ENCODE measurements around the gene TBL3.

DNA sequence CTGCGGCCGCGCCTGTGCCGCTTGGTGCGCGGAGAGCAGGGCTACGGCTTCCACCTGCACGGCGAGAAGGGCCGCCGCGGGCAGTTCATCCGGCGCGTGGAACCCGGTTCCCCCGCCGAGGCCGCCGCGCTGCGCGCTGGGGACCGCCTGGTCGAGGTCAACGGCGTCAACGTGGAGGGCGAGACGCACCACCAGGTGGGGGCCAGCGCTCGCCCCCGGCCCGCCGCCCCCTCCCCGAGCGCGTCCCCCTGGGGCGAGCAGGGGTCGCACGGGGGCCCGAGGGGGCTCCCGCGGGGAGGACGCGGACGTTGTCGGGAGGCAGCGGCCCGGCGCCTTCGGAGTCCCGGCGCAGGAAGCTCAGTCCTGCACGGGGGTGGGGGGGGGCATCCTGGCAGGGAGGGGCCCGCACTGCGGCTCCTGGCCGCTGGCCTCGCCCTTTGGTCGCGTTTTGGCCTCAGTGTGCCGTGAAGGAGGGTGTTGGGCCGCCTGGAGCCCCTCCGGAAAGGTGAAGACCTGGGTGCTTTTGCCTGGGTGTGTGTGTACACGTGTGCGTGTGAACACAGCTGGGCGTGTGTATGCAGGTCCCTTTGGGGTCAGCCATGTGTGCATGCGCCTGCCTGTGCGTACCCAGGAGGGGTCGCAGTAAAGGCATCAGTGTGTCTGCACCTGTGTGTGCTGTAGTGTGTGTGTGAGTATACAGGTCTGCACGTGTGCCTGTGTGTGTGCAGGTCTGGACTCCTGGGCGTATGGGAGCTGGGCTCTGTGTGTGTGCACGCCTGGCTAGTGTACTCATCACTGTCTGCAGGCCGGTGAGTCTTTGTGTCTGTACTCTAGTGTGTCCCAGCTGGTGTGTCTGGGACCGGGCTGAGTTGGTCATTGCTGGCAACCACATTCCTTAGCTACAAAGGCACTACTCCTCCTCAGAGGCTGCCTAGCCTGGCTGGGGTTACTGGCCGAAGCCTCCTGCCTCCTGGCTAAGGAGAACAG is 55.5 kb downstream of the TBL3 start:
- TF ChIP-seq, protein P1, sequence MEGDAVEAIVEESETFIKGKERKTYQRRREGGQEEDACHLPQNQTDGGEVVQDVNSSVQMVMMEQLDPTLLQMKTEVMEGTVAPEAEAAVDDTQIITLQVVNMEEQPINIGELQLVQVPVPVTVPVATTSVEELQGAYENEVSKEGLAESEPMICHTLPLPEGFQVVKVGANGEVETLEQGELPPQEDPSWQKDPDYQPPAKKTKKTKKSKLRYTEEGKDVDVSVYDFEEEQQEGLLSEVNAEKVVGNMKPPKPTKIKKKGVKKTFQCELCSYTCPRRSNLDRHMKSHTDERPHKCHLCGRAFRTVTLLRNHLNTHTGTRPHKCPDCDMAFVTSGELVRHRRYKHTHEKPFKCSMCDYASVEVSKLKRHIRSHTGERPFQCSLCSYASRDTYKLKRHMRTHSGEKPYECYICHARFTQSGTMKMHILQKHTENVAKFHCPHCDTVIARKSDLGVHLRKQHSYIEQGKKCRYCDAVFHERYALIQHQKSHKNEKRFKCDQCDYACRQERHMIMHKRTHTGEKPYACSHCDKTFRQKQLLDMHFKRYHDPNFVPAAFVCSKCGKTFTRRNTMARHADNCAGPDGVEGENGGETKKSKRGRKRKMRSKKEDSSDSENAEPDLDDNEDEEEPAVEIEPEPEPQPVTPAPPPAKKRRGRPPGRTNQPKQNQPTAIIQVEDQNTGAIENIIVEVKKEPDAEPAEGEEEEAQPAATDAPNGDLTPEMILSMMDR (IDR thresholded peaks at IDR 0.05; ENCODE audit: borderline replicate concordance, extremely low read depth, low read length, poor library complexity, severe bottlenecking) = no peak
- no peak for TF ChIP-seq EZH2 (IDR thresholded peaks at IDR 0.05; ENCODE audit: borderline replicate concordance, low read depth, low read length, severe bottlenecking)
